SK-N-MC (cell line): ENCODE measurements around the gene GOLPH3.

ENCODE experiments used
- DNase-seq: peaks from one replicate; pipeline ENCODE4 v3.0.0-alpha.2; 2011; ENCODE audit warnings: low read depth, low spot score
- H3K27ac ChIP-seq: fragments of 200-600 bp; sonication (generic); 2 replicates; pipeline ENCODE4 v1.5.1; 2016; ENCODE audit warnings: mixed run types
- H3K36me3 ChIP-seq: fragments of 200-600 bp; sonication (generic); 2 replicates; pipeline ENCODE4 v1.6.1; 2017; ENCODE audit warnings: antibody characterized with exemption, low read length, mixed read lengths; ENCODE audit not compliant: insufficient read depth
- H3K4me3 ChIP-seq: fragments of 200-600 bp; sonication (generic); 2 replicates; pipeline ENCODE4 v1.5.1; 2016
- H3K9ac ChIP-seq: fragments of 200-600 bp; sonication (generic); 2 replicates; pipeline ENCODE4 v1.8.0; 2017; ENCODE audit warnings: mixed run types, mixed read lengths; ENCODE audit not compliant: insufficient read length
- H3K9me3 ChIP-seq: fragments of 200-600 bp; sonication (generic); 2 replicates; pipeline ENCODE4 v1.6.1; 2017; ENCODE audit warnings: low read depth, mild to moderate bottlenecking, antibody characterized with exemption, low read length, moderate library complexity, mixed read lengths
- EZH2 ChIP-seq: fragments of 200-600 bp; sonication (generic); IDR thresholded peaks from one replicate; pipeline ENCODE4 v1.6.1; 2017; ENCODE audit warnings: antibody characterized with exemption
- FOXP2 ChIP-seq: optimal IDR thresholded peaks from 2 replicates; pipeline ENCODE3; 2011; ENCODE audit warnings: mild to moderate bottlenecking, moderate library complexity; ENCODE audit not compliant: insufficient read depth; ENCODE audit errors: extremely low read length, control extremely low read depth
- POLR2AphosphoS5 ChIP-seq: IDR thresholded peaks from 2 replicates; pipeline ENCODE4 v1.6.1; 2012; ENCODE audit warnings: mild to moderate bottlenecking, low read depth, low read length, borderline replicate concordance

The GOLPH3 gene

GRCh38 chr5:32092938-32093812, 80.9 kb downstream of the GOLPH3 start:
- Histone ChIP-seq H3K9ac (no peak overlapping the region), H3K36me3 (no peaks in the 10 kb centered on the region), H3K9me3 (no peaks in the 10 kb centered on the region), H3K27ac (no peak overlapping the region), H3K4me3 (no peak overlapping the region)
- no peak for DNase-seq
- TF ChIP-seq EZH2 (no peak), POLR2AphosphoS5 (no peak), FOXP2 (no peak)

- DNase-seq: no peak
- Histone ChIP-seq H3K9ac (no peak overlapping the region), H3K36me3 (no peaks in the 10 kb centered on the region), H3K9me3 (no peaks in the 10 kb centered on the region), H3K4me3 (no peak overlapping the region), H3K27ac (no peak overlapping the region)
- TF ChIP-seq FOXP2: no peak
- TF ChIP-seq POLR2AphosphoS5: no peak
- no peak for TF ChIP-seq EZH2
Observed at GRCh38 chr5:32090755-32091128, 83.4 kb downstream of the GOLPH3 start.

- TF ChIP-seq POLR2AphosphoS5 (no peak), FOXP2 (no peak), EZH2 (no peak)
- H3K9me3 ChIP-seq: no peaks in the 10 kb centered on the region
- H3K27ac ChIP-seq: no peak overlapping the region
- H3K4me3 ChIP-seq: no peak overlapping the region
- no peak overlapping the region for H3K9ac ChIP-seq
- DNase-seq: no peak
- no peaks in the 10 kb centered on the region for H3K36me3 ChIP-seq
Observed at GRCh38 chr5:32090026-32090754, 83.9 kb downstream of the GOLPH3 start.

GRCh38 chr5:32089146-32090000, 84.7 kb downstream of the GOLPH3 start:
- Histone ChIP-seq H3K36me3 (no peaks in the 10 kb centered on the region), H3K4me3 (no peak overlapping the region), H3K9ac (no peak overlapping the region), H3K27ac (no peak overlapping the region), H3K9me3 (no peaks in the 10 kb centered on the region)
- no peak for DNase-seq
- TF ChIP-seq POLR2AphosphoS5: no peak
- no peak for TF ChIP-seq FOXP2
- TF ChIP-seq EZH2: no peak

GRCh38 chr5:32088214-32088613, 85.9 kb downstream of the GOLPH3 start:
- DNase-seq: no peak
- Histone ChIP-seq H3K36me3 (no peaks in the 10 kb centered on the region), H3K9ac (no peak overlapping the region), H3K9me3 (no peaks in the 10 kb centered on the region), H3K4me3 (no peak overlapping the region), H3K27ac (no peak overlapping the region)
- no peak for TF ChIP-seq FOXP2
- no peak for TF ChIP-seq POLR2AphosphoS5
- no peak for TF ChIP-seq EZH2

- H3K36me3 ChIP-seq: no peaks in the 10 kb centered on the region
- H3K9me3 ChIP-seq: no peaks in the 10 kb centered on the region
- no peak overlapping the region for H3K27ac ChIP-seq
- H3K4me3 ChIP-seq: no peak overlapping the region
- no peak for TF ChIP-seq FOXP2
- no peak for TF ChIP-seq POLR2AphosphoS5
- no peak for TF ChIP-seq EZH2
- no peak for DNase-seq
- H3K9ac ChIP-seq: no peak overlapping the region
Observed at GRCh38 chr5:32087086-32088082, 86.7 kb downstream of the GOLPH3 start.

GRCh38 chr5:32083981-32084430, 90.1 kb downstream of the GOLPH3 start:
- Histone ChIP-seq H3K9me3 (no peaks in the 10 kb centered on the region), H3K9ac (no peak overlapping the region), H3K27ac (no peak overlapping the region), H3K4me3 (no peak overlapping the region), H3K36me3 (no peaks in the 10 kb centered on the region)
- no peak for DNase-seq
- TF ChIP-seq EZH2 (no peak), POLR2AphosphoS5 (no peak), FOXP2 (no peak)
